ENCODE data around the gene CREG2. TPM values are rescaled to one million over a fixed set of nuclear protein-coding genes. Genes with fewer than 3 reads are reported as not detected.

The CREG2 gene
- polyA plus RNA-seq, 1 experiment = not detected

GRCh38 chr2:101372792-101373191, 14.5 kb downstream of the CREG2 start:
- Histone ChIP-seq H3K4me3 (ENCODE audit: low read depth, low read length) (no peak overlapping the region), H3K27me3 (ENCODE audit: control insufficient read depth, insufficient read depth, low read length) (peaks cover 7% of the 10 kb centered on the region), H3K27ac (ENCODE audit: low read depth, low read length) (no peak overlapping the region), H3K9me3 (ENCODE audit: control insufficient read depth, insufficient read depth, low read length) (no peaks in the 10 kb centered on the region)
- ChIA-PET POLR2A (no interaction called here), CTCF (no interaction called here)
- DNase-seq (ENCODE audit: low read depth, low spot score) = no peak
- no peak for TF ChIP-seq CTCF (IDR thresholded peaks at IDR 0.05; ENCODE audit: low read depth, low read length)

DNA sequence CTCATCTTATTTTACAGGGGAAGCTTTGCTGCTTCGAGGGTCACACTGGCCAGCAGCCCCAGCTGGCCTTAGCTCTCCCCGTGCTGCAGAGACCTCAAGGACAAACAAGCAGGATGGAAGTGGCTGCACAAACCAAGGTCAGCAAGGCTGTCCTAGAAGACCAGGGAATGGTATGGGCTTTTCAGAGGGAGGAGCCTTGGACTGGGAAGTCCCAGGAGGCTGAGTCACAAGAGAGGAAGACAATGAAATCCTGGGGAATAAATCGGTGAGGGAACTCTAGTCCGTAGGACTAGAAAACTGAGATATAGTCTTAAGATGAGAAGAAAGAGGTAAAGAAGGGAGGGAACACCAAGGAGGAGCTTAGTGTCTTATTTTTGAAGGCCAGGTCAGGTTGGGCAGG, 15.7 kb downstream of the CREG2 start:
- no peak for TF ChIP-seq CTCF (IDR thresholded peaks at IDR 0.05; ENCODE audit: low read depth, low read length)
- ChIA-PET POLR2A (no interaction called here), CTCF (no interaction called here)
- no peak for DNase-seq (ENCODE audit: low read depth, low spot score)
- Histone ChIP-seq H3K27me3 (ENCODE audit: control insufficient read depth, insufficient read depth, low read length) (peaks cover 7% of the 10 kb centered on the region), H3K4me3 (ENCODE audit: low read depth, low read length) (no peak overlapping the region), H3K9me3 (ENCODE audit: control insufficient read depth, insufficient read depth, low read length) (no peaks in the 10 kb centered on the region), H3K27ac (ENCODE audit: low read depth, low read length) (no peak overlapping the region)

DNA sequence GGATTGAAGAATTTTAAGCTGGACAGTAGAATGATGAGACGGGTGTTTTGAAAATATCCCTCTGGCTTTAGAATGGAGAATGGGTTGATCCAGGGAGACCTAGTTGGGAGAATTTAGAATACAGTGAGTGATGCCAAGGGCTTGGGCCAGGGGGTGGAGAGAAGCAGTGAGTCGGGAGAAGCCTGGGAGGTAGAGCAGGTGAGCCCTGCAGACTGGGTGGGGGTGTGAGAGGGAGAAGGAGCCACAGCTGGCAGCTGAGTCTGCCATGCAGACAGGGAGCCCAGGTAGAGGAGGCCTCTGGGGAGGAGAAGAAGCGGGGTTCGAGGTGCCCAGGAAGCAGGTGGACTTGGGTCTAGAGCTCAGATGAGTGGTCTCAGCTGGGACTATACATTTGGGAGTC, 18.2 kb downstream of the CREG2 start:
- TF ChIP-seq CTCF (IDR thresholded peaks at IDR 0.05; ENCODE audit: low read depth, low read length) = no peak
- Histone ChIP-seq H3K27me3 (ENCODE audit: control insufficient read depth, insufficient read depth, low read length) (peaks cover 16% of the 10 kb centered on the region), H3K9me3 (ENCODE audit: control insufficient read depth, insufficient read depth, low read length) (no peaks in the 10 kb centered on the region), H3K27ac (ENCODE audit: low read depth, low read length) (no peak overlapping the region), H3K4me3 (ENCODE audit: low read depth, low read length) (no peak overlapping the region)
- DNase-seq (ENCODE audit: low read depth, low spot score) = no peak
- ChIA-PET POLR2A (no interaction called here), CTCF (interaction anchor here (0.7 to 1.7 kb wide), 2 partner anchors 16 to 18 kb away, joined by 3 to 6 read pairs; partner anchors contain the start of gene CREG2)

- no peak for TF ChIP-seq CTCF (IDR thresholded peaks at IDR 0.05; ENCODE audit: low read depth, low read length)
- no peaks in the 10 kb centered on the region for H3K9me3 ChIP-seq (ENCODE audit: control insufficient read depth, insufficient read depth, low read length)
- no peak for DNase-seq (ENCODE audit: low read depth, low spot score)
- no peak overlapping the region for H3K4me3 ChIP-seq (ENCODE audit: low read depth, low read length)
- peaks cover 16% of the 10 kb centered on the region for H3K27me3 ChIP-seq (ENCODE audit: control insufficient read depth, insufficient read depth, low read length)
- CTCF ChIA-PET = interaction anchor here (1.7 kb wide), 1 partner anchor 19 kb away, joined by 6 read pairs; the partner anchor contains the start of gene CREG2
- H3K27ac ChIP-seq (ENCODE audit: low read depth, low read length) = no peak overlapping the region
- POLR2A ChIA-PET = no interaction called here
Measured at GRCh38 chr2:101368376-101368775, 18.9 kb downstream of the CREG2 start.

DNA sequence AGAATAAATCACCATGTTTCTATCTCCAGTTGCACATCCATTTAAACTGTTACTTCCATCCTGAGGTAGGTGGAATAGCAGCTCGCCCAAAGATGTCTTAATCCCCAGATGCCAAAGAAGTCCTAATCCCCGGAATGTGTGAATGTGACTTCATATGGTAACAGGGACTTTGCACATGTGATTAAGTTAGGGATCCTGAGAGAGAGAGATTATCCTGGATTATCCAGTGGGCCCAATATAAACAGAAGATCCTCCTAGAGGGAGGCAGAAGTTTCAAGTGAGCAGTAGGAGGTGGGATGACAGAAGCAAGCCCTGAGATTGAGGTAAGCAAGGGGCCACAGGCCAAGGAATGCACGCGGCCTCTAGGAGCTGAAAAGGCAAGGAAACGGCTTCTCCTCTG, 19.8 kb downstream of the CREG2 start:
- H3K27me3 ChIP-seq (ENCODE audit: control insufficient read depth, insufficient read depth, low read length) = peaks cover 19% of the 10 kb centered on the region
- no peak for TF ChIP-seq CTCF (IDR thresholded peaks at IDR 0.05; ENCODE audit: low read depth, low read length)
- ChIA-PET POLR2A (interaction anchor here (0.5 kb wide), 1 partner anchor 18 kb away, joined by 3 read pairs; no protein-coding TSS in a partner anchor), CTCF (no interaction called here)
- DNase-seq (ENCODE audit: low read depth, low spot score) = no peak
- no peaks in the 10 kb centered on the region for H3K9me3 ChIP-seq (ENCODE audit: control insufficient read depth, insufficient read depth, low read length)
- no peak overlapping the region for H3K27ac ChIP-seq (ENCODE audit: low read depth, low read length)
- no peak overlapping the region for H3K4me3 ChIP-seq (ENCODE audit: low read depth, low read length)

All from AG04450 (cell line).